H9 (cell line): ENCODE measurements around the gene PEDS1. TPM values are rescaled to one million over a fixed set of nuclear protein-coding genes. Genes with fewer than 3 reads are reported as not detected.

Source experiments
- DNase-seq: peaks from one replicate; pipeline ENCODE4 v3.0.0-alpha.2; 2017
- H2AFZ ChIP-seq: one replicate; pipeline ENCODE4 v1.6.1; 2013; ENCODE audit warnings: mild to moderate bottlenecking, low read length, control low read depth, moderate library complexity
- H2AK5ac ChIP-seq: 2 replicates; pipeline ENCODE4 v1.6.1; 2013; ENCODE audit warnings: low read length, control low read depth, mixed read lengths; ENCODE audit not compliant: insufficient read length
- H2BK120ac ChIP-seq: one replicate; pipeline ENCODE4 v1.6.1; 2013; ENCODE audit warnings: low read depth, mild to moderate bottlenecking, low read length, control low read depth, inconsistent platforms; ENCODE audit not compliant: poor library complexity, severe bottlenecking
- H2BK12ac ChIP-seq: 2 replicates; pipeline ENCODE4 v1.6.1; 2013; ENCODE audit warnings: low read length, control low read depth, mixed read lengths, low read depth; ENCODE audit not compliant: insufficient read length
- H2BK15ac ChIP-seq: 2 replicates; pipeline ENCODE4 v1.6.1; 2013; ENCODE audit warnings: low read depth, low read length, control low read depth
- H2BK20ac ChIP-seq: one replicate; pipeline ENCODE4 v1.6.1; 2013; ENCODE audit warnings: low read depth, mild to moderate bottlenecking, low read length, control low read depth, inconsistent platforms; ENCODE audit not compliant: poor library complexity, severe bottlenecking
- H2BK5ac ChIP-seq: 2 replicates; pipeline ENCODE4 v1.6.1; 2013; ENCODE audit warnings: low read length, control low read depth, mixed read lengths; ENCODE audit not compliant: insufficient read length
- H3K14ac ChIP-seq: 2 replicates; pipeline ENCODE4 v1.6.1; 2013; ENCODE audit warnings: low read length, control low read depth; ENCODE audit not compliant: insufficient read depth
- H3K18ac ChIP-seq: 2 replicates; pipeline ENCODE4 v1.6.1; 2013; ENCODE audit warnings: low read depth, mild to moderate bottlenecking, mixed read lengths, low read length, control low read depth; ENCODE audit not compliant: insufficient read length
- H3K23ac ChIP-seq: 2 replicates; pipeline ENCODE4 v1.6.1; 2013; ENCODE audit warnings: low read length, control low read depth, mixed read lengths, low read depth; ENCODE audit not compliant: insufficient read length
- H3K23me2 ChIP-seq: 2 replicates; pipeline ENCODE4 v1.6.1; 2013; ENCODE audit warnings: low read depth, mild to moderate bottlenecking, mixed read lengths, low read length, control low read depth; ENCODE audit not compliant: insufficient read length, poor library complexity, severe bottlenecking
- H3K27ac ChIP-seq: 2 replicates; pipeline ENCODE4 v1.5.1; 2013; ENCODE audit warnings: low read length, control low read depth, mixed read lengths, low read depth; ENCODE audit not compliant: insufficient read length
- H3K27me3 ChIP-seq: 2 replicates; pipeline ENCODE4 v1.6.1; 2013; ENCODE audit warnings: low read length, control low read depth, inconsistent platforms; ENCODE audit not compliant: insufficient read depth
- H3K4ac ChIP-seq: 2 replicates; pipeline ENCODE4 v1.6.1; 2013; ENCODE audit warnings: low read depth, mild to moderate bottlenecking, control low read depth, inconsistent platforms, low read length, moderate library complexity
- H3K4me1 ChIP-seq: 2 replicates; pipeline ENCODE4 v1.6.1; 2013; ENCODE audit warnings: low read length, control low read depth, inconsistent platforms; ENCODE audit not compliant: insufficient read depth
- H3K4me2 ChIP-seq: 2 replicates; pipeline ENCODE4 v1.6.1; 2013; ENCODE audit warnings: low read length, control low read depth, mixed read lengths; ENCODE audit not compliant: insufficient read length, insufficient read depth
- H3K56ac ChIP-seq: 2 replicates; pipeline ENCODE4 v1.6.1; 2013; ENCODE audit warnings: low read depth, mild to moderate bottlenecking, mixed read lengths, low read length, control low read depth; ENCODE audit not compliant: insufficient read length
- H3K79me1 ChIP-seq: 2 replicates; pipeline ENCODE4 v1.6.1; 2013; ENCODE audit warnings: low read depth, mild to moderate bottlenecking, moderate library complexity, low read length, control low read depth, inconsistent platforms; ENCODE audit not compliant: insufficient read depth, poor library complexity, severe bottlenecking
- H3K79me2 ChIP-seq: 2 replicates; pipeline ENCODE4 v1.6.1; 2013; ENCODE audit warnings: low read length, control low read depth, inconsistent platforms; ENCODE audit not compliant: insufficient read depth
- H3K9ac ChIP-seq: 2 replicates; pipeline ENCODE4 v1.6.1; 2013; ENCODE audit warnings: low read length, control low read depth, mixed read lengths; ENCODE audit not compliant: insufficient read length; ENCODE audit errors: extremely low read depth
- H3K9me3 ChIP-seq: one replicate; pipeline ENCODE4 v1.6.1; 2013; ENCODE audit warnings: low read depth, low read length, inconsistent platforms; ENCODE audit not compliant: control insufficient read depth
- H3T11ph ChIP-seq: one replicate; pipeline ENCODE4 v1.6.1; 2013; ENCODE audit warnings: mild to moderate bottlenecking, low read length, control low read depth, inconsistent platforms
- H4K20me1 ChIP-seq: one replicate; pipeline ENCODE4 v1.6.1; 2013; ENCODE audit not compliant: control insufficient read depth, insufficient read length, insufficient read depth
- H4K5ac ChIP-seq: 2 replicates; pipeline ENCODE4 v1.6.1; 2013; ENCODE audit warnings: low read depth, mild to moderate bottlenecking, mixed read lengths, low read length, control low read depth; ENCODE audit not compliant: insufficient read length
- H4K8ac ChIP-seq: replicated peaks from 2 replicates; pipeline ENCODE4 v1.6.1; 2013; ENCODE audit warnings: low read length, control low read depth, mixed read lengths, low read depth; ENCODE audit not compliant: insufficient read length
- H4K91ac ChIP-seq: 2 replicates; pipeline ENCODE4 v1.6.1; 2013; ENCODE audit warnings: low read depth, mild to moderate bottlenecking, moderate library complexity, mixed read lengths, low read length, control low read depth; ENCODE audit not compliant: insufficient read length
- H3K27ac Mint-ChIP-seq, 3 experiments: 2 replicates in 2 of 3; 3 replicates in 1 of 3; pipeline ENCODE4 v1.8.0; 2020 to 2021; ENCODE audit warnings: mixed read lengths in 3 of 3, mild to moderate bottlenecking in 1 of 3, moderate library complexity in 1 of 3
- H3K27me3 Mint-ChIP-seq: 2 replicates; pipeline ENCODE4 v1.8.0; 2021; ENCODE audit warnings: low read depth, mild to moderate bottlenecking, moderate library complexity, mixed read lengths
- H3K36me3 Mint-ChIP-seq, 3 experiments: 2 replicates in 2 of 3; 3 replicates in 1 of 3; pipeline ENCODE4 v1.8.0; 2020 to 2021; ENCODE audit warnings: low read depth in 3 of 3, mixed read lengths in 3 of 3; ENCODE audit not compliant: insufficient read depth in 1 of 3
- H3K4me1 Mint-ChIP-seq, 2 experiments: 2 replicates each; pipeline ENCODE4 v1.8.0; 2020; ENCODE audit warnings: mixed read lengths in 2 of 2
- H3K4me3 Mint-ChIP-seq, 2 experiments: 2 replicates in 1 of 2; 3 replicates in 1 of 2; pipeline ENCODE4 v1.8.0; 2020 to 2021; ENCODE audit warnings: mild to moderate bottlenecking in 2 of 2, mixed read lengths in 2 of 2, moderate library complexity in 1 of 2
- H3K9me3 Mint-ChIP-seq, 2 experiments: 2 replicates in 1 of 2; 3 replicates in 1 of 2; pipeline ENCODE4 v1.8.0; 2020; ENCODE audit warnings: mild to moderate bottlenecking in 2 of 2, mixed read lengths in 2 of 2, moderate library complexity in 1 of 2
- WGBS: extraction: QIAGEN DNeasy Blood & Tissue Kit; methylation state at CpG from one replicate; pipeline ENCODE4 v1.1.7; 2013; ENCODE audit warnings: missing lambda C conversion rate, low lambda C conversion rate, mixed read lengths; ENCODE audit not compliant: insufficient read length; ENCODE audit errors: extremely low coverage; 5-methylcytosine and 5-hydroxymethylcytosine counted together
- total RNA-seq: library from RNA; stranded (reverse); gene quantifications from 2 replicates; pipeline ENCODE4 v1.2.1, GENCODE V29; 2021
- TF ChIP-seq, protein P1 (sequence below): fragments of 200-600 bp; sonication (generic); conservative IDR thresholded peaks from 3 replicates; pipeline ENCODE4 v1.8.0; 2021; ENCODE audit warnings: antibody characterized with exemption, mild to moderate bottlenecking

Gene PEDS1
- total RNA-seq, 1 experiment from 2014 or later = 29.3 TPM

DNA sequence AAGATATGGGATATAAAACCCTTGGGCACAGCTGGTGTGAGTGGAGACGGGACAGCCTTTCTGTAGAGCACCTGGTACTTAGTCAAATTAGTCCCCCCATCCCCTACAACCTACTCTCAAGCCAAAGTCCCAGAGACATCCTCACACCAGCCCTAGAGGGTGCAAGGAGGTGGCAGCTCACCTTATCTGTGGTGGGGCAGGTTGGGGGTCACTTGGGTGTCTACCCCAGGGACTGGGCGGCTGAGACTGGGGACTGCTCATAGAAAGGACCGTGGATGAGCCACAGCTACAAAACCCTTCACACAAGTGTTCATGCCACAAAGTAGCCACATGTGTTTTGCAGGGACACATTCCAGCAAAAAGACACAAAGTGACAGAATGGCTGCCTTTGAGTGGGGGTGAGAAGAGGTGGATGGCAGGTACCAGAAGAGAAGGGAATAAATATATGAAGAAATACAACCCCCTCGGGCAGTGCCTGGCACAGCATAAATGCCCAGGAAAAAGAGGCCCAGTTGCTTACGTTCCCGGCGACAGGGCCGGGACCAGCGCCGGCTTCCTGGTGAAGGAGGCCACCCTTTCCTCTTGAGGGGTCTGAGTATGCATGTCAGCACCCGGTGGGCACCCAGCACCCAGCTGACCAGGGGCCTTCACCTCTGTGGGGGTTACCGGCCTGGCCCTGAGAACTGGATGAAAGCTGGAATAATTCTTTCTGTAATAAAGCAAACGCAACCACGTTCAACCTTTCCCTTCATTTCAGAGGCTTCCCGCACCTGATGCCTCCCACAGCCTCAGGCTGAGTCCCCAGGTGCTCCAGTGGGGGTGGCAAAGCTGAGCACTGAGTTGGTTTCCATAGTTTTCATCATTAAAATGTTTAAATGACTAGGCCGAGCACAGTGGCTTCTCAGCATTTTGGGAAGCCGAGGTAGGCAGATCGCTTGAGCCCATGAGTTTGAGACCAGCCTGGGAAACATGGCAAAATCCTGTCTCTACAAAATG lies 22.7 kb upstream of the PEDS1 start:
- no peak overlapping the region for H4K91ac ChIP-seq
- WGBS = no CpG with 5 or more reads among the region's 18 CpGs
- H3K27me3 Mint-ChIP-seq = no peaks in the 10 kb centered on the region

More for the DNA sequence above, 22.7 kb upstream of the PEDS1 start:
- no peak overlapping the region for H3K27ac ChIP-seq
- H2BK20ac ChIP-seq = no peak overlapping the region
- H2AFZ ChIP-seq = no peak overlapping the region
- no peak overlapping the region for H2BK120ac ChIP-seq
- H3K4ac ChIP-seq = no peak overlapping the region
- no peaks in the 10 kb centered on the region for H3K9me3 ChIP-seq
- H3T11ph ChIP-seq = no peak overlapping the region
- H4K8ac ChIP-seq = no peak overlapping the region
- H2BK15ac ChIP-seq = no peak overlapping the region
- Mint-ChIP-seq H3K9me3 (no peaks in the 10 kb centered on the region), H3K27ac (no peak overlapping the region), H3K4me1 (peaks cover 15 to 25% of the 10 kb centered on the region in 2 experiments), H3K36me3 (peaks cover 0 to 4% (median 1%) of the 10 kb centered on the region in 3 experiments; a peak in 3 of 7 replicates), H3K4me3 (no peak overlapping the region)
- no peak overlapping the region for H4K5ac ChIP-seq
- H3K56ac ChIP-seq = no peak overlapping the region
- no peak overlapping the region for H3K4me2 ChIP-seq
- peaks cover 12% of the 10 kb centered on the region for H3K23me2 ChIP-seq
- no peak overlapping the region for H3K23ac ChIP-seq
- no peaks in the 10 kb centered on the region for H4K20me1 ChIP-seq
- no peaks in the 10 kb centered on the region for H3K4me1 ChIP-seq
- H3K79me1 ChIP-seq = no peaks in the 10 kb centered on the region
- DNase-seq = no peak
- TF ChIP-seq, protein P1, sequence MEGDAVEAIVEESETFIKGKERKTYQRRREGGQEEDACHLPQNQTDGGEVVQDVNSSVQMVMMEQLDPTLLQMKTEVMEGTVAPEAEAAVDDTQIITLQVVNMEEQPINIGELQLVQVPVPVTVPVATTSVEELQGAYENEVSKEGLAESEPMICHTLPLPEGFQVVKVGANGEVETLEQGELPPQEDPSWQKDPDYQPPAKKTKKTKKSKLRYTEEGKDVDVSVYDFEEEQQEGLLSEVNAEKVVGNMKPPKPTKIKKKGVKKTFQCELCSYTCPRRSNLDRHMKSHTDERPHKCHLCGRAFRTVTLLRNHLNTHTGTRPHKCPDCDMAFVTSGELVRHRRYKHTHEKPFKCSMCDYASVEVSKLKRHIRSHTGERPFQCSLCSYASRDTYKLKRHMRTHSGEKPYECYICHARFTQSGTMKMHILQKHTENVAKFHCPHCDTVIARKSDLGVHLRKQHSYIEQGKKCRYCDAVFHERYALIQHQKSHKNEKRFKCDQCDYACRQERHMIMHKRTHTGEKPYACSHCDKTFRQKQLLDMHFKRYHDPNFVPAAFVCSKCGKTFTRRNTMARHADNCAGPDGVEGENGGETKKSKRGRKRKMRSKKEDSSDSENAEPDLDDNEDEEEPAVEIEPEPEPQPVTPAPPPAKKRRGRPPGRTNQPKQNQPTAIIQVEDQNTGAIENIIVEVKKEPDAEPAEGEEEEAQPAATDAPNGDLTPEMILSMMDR = no peak
- H3K9ac ChIP-seq = no peak overlapping the region
- H2BK12ac ChIP-seq = no peak overlapping the region
- H3K79me2 ChIP-seq = no peaks in the 10 kb centered on the region
- no peak overlapping the region for H2AK5ac ChIP-seq
- no peak overlapping the region for H3K14ac ChIP-seq
- no peaks in the 10 kb centered on the region for H3K27me3 ChIP-seq
- H2BK5ac ChIP-seq = no peak overlapping the region
- H3K18ac ChIP-seq = no peak overlapping the region
